Activated CD4-positive, alpha-beta T cell treated with anti-CD3 and anti-CD28 coated beads, Interleukin-2, amount 50 U/mL, for 1 hour (primary cell): ENCODE measurements around the gene SMIM8.
"Not testable (repeated sequence)": the region's sequence is repeated elsewhere in the genome, so short reads cannot be mapped to it uniquely, and the experiment has no call there.

Experiments used
- DNase-seq: peaks from one replicate; pipeline ENCODE4 v3.0.0-alpha.2; 2020

SMIM8 gene

GRCh38 chr6:87322304-87323212 is at the start of gene SMIM8:
Gene SMIM8 (plus strand): TSS chr6:87322588. CDS start chr6:87337032, 14,444 bp downstream.
- DNase-seq = peak; percentile 84

- no peak for DNase-seq
These were observed 47.6 kb upstream of the SMIM8 start for GRCh38 chr6:87274660-87275274.

DNA sequence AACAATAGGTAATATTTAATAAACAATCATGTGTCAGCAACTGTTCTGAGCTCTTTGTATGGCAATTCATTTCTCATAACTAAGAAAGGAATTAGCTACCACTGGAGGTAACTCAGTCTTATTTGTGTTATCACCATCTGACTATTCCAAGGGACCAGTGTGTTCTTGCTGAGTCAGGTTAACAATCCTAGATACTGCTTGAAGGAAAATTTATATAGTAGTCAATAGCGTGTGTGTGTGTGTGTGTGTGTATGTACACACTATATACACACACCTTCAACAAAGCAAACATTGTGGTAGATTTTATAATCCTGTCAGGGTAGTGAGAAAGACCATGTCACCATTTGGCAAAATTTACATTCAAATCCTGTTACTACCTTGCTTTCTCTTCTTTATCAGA is 45.8 kb upstream of the SMIM8 start:
- DNase-seq = no peak

DNA sequence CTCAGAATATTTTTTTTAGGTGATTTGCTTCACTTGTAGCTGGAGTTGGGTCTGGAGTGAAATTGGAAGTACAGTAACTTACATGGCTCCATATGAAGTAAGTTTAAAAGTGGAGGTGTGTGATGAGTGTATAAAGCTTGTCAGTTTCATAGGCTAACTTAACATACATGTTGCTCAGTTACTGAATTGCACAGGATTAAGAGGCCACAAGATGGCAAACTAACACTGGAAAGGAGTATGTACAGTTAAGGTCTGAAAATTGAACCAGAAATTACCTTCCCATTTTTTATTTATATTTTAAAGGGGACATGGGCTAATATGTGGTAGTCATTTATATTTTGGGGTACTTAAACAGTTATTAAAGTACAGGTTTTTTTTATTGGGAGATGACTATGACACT is 45.3 kb upstream of the SMIM8 start:
- DNase-seq = no peak

- no peak for DNase-seq
These were observed 43.2 kb upstream of the SMIM8 start for GRCh38 chr6:87279196-87279595.

- no peak for DNase-seq
These were observed 41.0 kb upstream of the SMIM8 start for GRCh38 chr6:87281426-87281825.

DNA sequence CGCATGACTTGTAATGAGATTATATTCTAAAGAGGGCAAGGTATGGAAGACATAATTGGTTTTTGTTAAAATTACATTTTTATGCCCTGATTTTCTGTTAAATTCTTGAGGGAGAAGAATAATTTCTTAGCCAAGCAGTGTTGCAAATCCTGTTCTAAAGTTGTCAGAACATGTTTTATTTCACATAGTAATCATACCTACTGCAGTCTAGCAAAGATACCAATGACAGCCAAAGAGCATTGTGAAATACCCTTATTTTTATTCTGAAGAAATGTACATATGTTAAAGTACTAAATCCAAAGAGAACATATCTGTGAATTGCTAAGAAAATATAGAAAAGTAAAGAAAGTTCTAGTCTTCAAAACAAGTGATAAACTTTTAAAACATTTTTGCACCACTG is 39.6 kb upstream of the SMIM8 start:
- no peak for DNase-seq

DNA sequence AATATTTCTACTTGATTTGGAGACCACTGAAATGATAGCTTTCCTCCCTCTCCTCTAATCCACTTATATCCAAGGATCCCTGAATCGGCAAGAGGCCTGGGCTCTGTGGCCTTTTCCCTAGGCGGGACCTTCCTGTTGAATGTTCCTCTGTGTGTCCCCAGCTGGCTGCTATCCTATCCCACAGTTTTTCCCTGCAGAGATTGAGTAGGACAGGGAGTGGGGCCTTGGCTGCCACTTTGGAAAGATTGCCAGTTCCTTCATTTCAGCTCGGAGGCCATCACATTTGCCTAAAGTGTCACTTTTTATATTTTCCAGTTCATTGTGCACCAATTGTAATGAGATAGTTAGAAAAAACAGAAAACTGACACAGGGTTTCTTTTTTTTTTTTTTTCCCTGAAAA is 38.9 kb upstream of the SMIM8 start:
- DNase-seq = no peak

DNA sequence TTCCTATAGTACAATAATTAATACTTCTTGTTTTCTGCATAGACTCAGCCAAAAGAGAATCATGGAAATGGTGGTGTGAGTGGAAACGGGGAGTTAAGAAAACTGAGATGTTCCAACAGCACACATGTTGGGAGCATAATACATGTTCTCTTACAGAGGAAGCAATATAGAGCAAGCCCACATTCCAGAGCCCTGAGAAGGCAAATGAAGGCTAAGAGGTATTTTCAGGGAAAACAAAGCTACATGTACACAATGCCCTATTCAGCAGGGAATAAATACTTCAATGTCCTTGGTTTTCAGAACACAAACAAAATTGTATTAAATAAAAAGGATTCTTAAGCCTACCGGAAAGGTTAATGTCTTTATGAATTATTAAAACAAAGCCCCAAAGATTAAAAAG is 35.1 kb upstream of the SMIM8 start:
- DNase-seq = no peak

DNA sequence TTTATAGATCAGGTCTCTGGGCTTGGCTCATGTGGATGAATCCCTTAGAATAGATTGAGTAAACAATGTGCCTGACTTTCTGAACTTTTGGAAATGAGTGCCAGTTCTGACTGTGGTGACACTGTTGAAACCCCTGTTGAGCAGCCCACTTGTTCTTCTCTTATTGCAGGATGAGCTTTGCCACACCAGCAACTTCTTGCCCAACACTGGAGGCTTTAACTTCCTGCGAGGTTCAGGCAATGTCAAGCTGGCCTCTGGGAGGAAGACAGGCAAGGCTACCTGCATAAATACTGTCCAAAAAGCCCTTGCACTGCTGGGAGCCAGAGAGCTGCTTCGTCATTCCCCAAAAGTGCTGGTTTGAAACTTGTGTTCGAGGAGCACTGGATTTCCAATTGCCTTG is 32.8 kb upstream of the SMIM8 start:
- DNase-seq = no peak

GRCh38 chr6:87291883-87292282 is 30.5 kb upstream of the SMIM8 start:
- no peak for DNase-seq

DNA sequence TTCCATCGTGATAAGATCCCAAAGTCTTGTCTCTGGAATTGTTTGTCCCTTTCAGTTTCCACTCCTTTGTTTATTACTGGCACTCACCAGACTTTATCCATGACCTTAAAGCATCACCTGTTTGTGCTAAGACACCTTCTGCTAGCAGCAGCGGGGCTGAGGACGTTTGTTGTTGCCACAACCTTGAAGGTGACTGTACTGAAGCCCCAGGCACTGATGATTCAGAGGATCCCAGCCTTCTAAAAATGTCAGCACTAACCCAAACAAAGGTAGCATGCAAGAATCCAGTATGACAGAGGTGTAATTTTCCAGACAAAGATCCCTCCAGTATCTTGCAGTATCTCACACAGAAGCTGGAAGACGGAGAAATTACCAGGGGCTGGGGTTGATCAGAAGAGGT is 28.9 kb upstream of the SMIM8 start:
- no peak for DNase-seq

- DNase-seq = no peak
These were observed 25.3 kb upstream of the SMIM8 start for GRCh38 chr6:87297119-87297518.

DNA sequence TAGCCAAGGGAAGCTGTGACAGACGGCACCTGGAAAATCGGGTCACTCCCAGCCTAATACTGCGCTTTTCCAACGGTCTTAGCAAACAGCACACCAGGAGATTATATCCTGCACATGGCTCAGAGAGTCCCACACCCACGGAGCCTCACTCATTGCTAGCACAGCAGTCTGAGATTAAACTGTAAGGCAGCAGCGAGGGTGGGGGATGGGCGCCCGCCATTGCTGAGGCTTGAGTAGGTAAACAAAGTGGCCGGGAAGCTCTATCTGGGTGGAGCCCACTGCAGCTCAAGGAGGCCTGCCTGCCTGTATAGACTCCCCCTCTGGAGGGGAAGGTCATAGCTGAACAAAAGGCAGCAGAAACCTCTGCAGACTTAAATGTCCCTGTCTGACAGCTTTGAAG is 21.1 kb upstream of the SMIM8 start:
- DNase-seq = not testable (repeated sequence)

DNA sequence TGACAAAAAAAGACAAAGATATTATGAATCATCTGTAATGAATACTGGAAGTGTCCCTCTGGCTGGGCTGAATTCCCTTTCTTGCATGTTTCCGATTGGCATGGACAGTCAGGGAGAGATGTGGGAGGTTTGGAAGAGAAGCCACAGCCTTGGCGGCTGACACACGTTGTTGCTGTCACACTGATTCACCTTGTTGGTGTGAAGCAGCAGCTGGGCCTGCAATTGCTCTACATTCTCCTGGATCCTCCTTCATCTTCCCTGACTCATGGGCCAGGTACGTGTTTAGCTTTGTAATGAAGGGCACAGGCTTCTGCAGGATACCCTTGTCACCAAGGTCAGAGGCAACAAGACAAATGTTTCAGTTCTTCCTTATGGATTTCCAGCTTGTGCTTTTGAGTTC is 13.4 kb upstream of the SMIM8 start:
- DNase-seq = no peak

DNA sequence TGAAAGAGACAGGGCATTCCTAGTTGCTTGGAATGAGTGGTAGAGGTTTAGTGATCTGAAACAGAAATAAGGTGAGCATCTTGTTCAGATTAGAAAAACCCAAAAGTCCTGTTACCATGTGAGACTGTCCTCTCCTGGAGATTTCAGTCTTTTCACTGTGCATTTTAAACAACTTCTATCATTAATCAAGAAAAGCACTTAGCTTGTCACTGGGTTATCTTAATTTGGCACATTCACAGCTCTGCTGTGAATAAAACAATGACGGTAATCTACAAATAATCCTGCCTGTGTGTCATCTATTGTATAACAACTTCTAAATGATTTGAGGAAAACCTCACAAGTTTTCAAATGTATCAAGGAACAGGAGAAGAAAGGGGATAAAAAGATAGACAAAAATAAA is 9.5 kb upstream of the SMIM8 start:
- no peak for DNase-seq

DNA sequence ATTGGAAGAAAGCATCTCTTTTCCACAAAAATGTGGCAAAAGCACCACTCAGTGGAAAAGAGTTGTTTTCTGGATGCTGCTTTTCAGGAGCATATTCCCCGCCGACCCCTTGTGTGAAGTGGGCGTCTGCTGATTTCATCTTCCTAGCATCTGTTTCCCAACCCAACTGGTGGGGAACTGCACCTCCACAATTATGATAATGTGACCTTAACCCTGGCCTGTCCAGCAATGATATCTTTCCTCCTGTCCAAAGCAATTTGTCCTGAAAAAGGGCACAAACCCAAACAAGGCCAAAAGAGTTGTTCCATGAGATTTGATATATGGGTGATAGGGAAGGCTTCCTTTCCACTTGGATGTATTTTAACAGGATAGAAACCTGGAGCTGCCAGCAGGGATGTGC is 7.3 kb upstream of the SMIM8 start:
- no peak for DNase-seq

- DNase-seq = no peak
These were observed 3.0 kb upstream of the SMIM8 start for GRCh38 chr6:87319271-87319987.

DNA sequence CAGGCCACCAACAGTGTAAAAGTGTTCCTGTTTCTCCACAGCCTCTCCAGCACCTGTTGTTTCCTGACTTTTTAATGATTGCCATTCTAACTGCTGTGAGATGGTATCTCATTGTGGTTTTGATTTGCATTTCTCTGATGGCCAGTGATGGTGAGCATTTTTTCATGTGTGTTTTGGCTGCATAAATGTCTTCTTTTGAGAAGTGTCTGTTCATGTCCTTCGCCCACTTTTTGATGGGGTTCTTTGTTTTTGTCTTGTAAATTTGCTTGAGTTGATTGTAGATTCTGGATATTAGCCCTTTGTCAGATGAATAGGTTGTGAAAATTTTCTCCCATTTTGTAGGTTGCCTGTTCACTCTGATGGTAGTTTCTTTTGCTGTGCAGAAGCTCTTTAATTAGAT is 1.5 kb downstream of the SMIM8 start:
- DNase-seq = not testable (repeated sequence)

GRCh38 chr6:87330961-87331360 is 8.6 kb downstream of the SMIM8 start:
- DNase-seq = no peak

DNA sequence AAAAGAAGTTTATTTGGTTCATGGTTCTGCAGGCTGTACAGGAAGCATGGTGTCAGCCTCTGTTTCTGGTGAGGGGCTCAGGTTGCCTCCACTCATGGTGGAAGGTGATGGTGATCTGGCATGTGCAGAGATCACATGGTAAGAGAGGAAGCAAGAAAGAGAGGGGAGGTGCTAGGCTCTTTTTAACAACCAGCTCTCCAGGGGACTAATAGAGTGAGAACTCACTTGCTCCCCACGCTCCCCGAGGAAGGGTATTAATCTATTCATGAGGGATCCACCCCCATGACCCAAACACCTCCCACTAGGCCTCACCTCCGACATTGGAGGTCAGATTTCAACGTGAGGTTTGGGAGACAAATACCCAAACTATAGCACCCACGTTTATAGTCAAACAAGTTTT is 10.6 kb downstream of the SMIM8 start:
- DNase-seq = no peak

GRCh38 chr6:87333591-87334181 is 11.3 kb downstream of the SMIM8 start:
- DNase-seq = no peak

DNA sequence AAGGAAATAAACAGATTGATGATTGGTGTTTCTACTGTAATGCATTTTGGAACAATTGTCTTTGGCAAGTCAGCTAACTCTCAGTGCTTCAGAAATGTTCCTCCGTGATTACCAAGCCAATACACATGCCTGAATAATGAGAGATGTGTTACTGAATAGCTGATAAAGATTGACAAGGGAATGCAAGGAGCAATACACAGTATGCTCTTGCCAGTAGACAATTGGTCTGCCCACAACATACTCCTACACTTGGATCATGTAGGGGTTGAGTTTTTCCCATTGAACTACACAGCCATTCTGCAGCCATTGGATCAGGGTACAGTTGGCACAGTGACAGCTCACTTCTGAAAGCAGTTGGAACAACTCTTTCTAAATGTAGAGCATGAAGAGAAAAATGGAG is 12.3 kb downstream of the SMIM8 start:
- DNase-seq = no peak

- DNase-seq = no peak
These were observed 14.0 kb downstream of the SMIM8 start for GRCh38 chr6:87336367-87336766.
